Measurements from ENCODE around the gene HOXC9. TPM values are rescaled to one million over a fixed set of nuclear protein-coding genes. Genes with fewer than 3 reads are reported as not detected.

The HOXC9 gene
- total RNA-seq, 1 experiment from 2014 or later: not detected

- H4K20me1 ChIP-seq (ENCODE audit: control insufficient read depth, insufficient read depth, insufficient read length): no peaks in the 10 kb centered on the region
- H3K18ac ChIP-seq (ENCODE audit: insufficient read length, low read depth, low read length): no peak overlapping the region
- H2AK5ac ChIP-seq (ENCODE audit: insufficient read length, low read length): no peak overlapping the region
- H3K56ac ChIP-seq (ENCODE audit: insufficient read length, low read depth, low read length): no peak overlapping the region
- H3K79me2 ChIP-seq (ENCODE audit: insufficient read depth, low read length): no peaks in the 10 kb centered on the region
- Mint-ChIP-seq H3K27me3 (ENCODE audit: low read depth) (peaks cover 100% of the 10 kb centered on the region), H3K9me3 (peaks cover 3% of the 10 kb centered on the region in 2 experiments; a peak in 3 of 5 replicates), H3K27ac (no peak overlapping the region), H3K36me3 (ENCODE audit: insufficient read depth in 1 of 3, low read depth in 3 of 3) (no peaks in the 10 kb centered on the region; a peak in 1 of 7 replicates), H3K4me3 (no peak overlapping the region), H3K4me1 (peaks cover 10 to 23% of the 10 kb centered on the region in 2 experiments)
- no peak overlapping the region for H3K4ac ChIP-seq (ENCODE audit: low read depth, low read length)
- no peaks in the 10 kb centered on the region for H3K9me3 ChIP-seq (ENCODE audit: control insufficient read depth, low read depth, low read length)
- no peaks in the 10 kb centered on the region for H3K4me1 ChIP-seq (ENCODE audit: insufficient read depth, low read length)
- no peak overlapping the region for H2BK15ac ChIP-seq (ENCODE audit: low read depth, low read length)
- H3K27me3 ChIP-seq (ENCODE audit: insufficient read depth, low read length): peaks cover 99% of the 10 kb centered on the region
- no peak overlapping the region for H4K5ac ChIP-seq (ENCODE audit: insufficient read length, low read depth, low read length)
- no peak for TF ChIP-seq CTCF (conservative IDR thresholded peaks at IDR 0.05)
- no peak for DNase-seq
- no peaks in the 10 kb centered on the region for H3K79me1 ChIP-seq (ENCODE audit: insufficient read depth, low read depth, low read length, poor library complexity, severe bottlenecking)
- no peak overlapping the region for H4K91ac ChIP-seq (ENCODE audit: insufficient read length, low read depth, low read length)
- no peak overlapping the region for H2BK12ac ChIP-seq (ENCODE audit: insufficient read length, low read depth, low read length)
- no peak overlapping the region for H2BK20ac ChIP-seq (ENCODE audit: low read depth, low read length, poor library complexity, severe bottlenecking)
- no peaks in the 10 kb centered on the region for H3K23me2 ChIP-seq (ENCODE audit: insufficient read length, low read depth, low read length, poor library complexity, severe bottlenecking)
- H3K23ac ChIP-seq (ENCODE audit: insufficient read length, low read depth, low read length): no peak overlapping the region
- no peak overlapping the region for H4K8ac ChIP-seq (replicated peaks; ENCODE audit: insufficient read length, low read depth, low read length)
- no peak overlapping the region for H2BK120ac ChIP-seq (ENCODE audit: low read depth, low read length, poor library complexity, severe bottlenecking)
- no peak overlapping the region for H3K9ac ChIP-seq (ENCODE audit: extremely low read depth, insufficient read length, low read length)
- no peak overlapping the region for H3K14ac ChIP-seq (ENCODE audit: insufficient read depth, low read length)
- no CpG with 5 or more reads among the region's 8 CpGs for WGBS (ENCODE audit: extremely low coverage, insufficient read length, low lambda C conversion rate)
- H3K27ac ChIP-seq (ENCODE audit: insufficient read length, low read depth, low read length): no peak overlapping the region
- H3T11ph ChIP-seq (ENCODE audit: low read length): no peak overlapping the region
- no peak overlapping the region for H2AFZ ChIP-seq (ENCODE audit: low read length)
- H3K4me2 ChIP-seq (ENCODE audit: insufficient read depth, insufficient read length, low read length): no peak overlapping the region
- no peak overlapping the region for H2BK5ac ChIP-seq (ENCODE audit: insufficient read length, low read length)
These were observed 8.9 kb upstream of the HOXC9 start for GRCh38 chr12:53991077-53991460.
